Measurements from ENCODE around the gene PELI1.
A peak's percentile ranks its signal among the peaks of the same experiment; 100 is the strongest.
"Not testable (repeated sequence)": the region's sequence is repeated elsewhere in the genome, so short reads cannot be mapped to it uniquely, and the experiment has no call there.

The PELI1 gene

GRCh38 chr2:64086347-64087082 lies 57.7 kb downstream of the PELI1 start:
- DNase-seq (ENCODE audit: low read depth in 2 of 2), result no peak

DNA sequence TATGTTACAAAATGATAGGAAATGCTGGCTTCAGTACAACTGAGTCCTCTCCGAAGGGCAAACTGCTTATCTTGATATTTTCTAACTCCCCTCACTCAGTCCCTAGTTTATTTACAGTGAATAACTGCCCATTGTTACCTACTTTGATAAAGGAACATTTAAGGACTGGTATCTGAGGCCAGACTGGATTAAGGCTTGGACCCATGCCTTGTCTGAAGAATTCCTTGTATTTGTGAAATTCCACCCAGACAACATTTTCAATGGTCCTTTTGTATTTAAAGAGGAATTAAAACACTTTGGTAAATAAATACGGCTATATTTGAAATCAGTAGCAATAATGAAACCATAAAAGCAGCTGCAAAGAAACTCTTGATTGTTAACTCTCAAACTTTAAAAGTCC lies 58.3 kb downstream of the PELI1 start:
- no peak for DNase-seq (ENCODE audit: low read depth in 2 of 2)

DNA sequence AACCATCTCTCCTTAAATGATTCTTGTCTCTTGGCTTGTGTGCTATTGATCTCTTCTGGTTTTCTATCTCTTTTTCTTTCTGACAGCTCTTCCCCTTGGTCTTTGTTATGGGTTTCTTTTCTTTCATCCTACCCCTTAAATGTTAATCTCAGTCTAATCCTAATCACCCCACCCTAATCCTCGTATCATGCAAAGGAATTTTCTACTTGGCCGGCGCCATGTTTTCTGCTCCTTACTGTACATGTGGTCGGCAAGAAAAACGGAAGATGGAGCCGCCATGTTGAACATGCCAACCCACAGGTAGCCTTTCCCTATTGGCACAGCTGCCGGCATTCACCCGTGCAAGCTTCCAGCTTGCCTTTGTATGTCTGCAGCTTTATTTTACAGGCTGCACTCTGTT lies 63.2 kb downstream of the PELI1 start:
- DNase-seq (ENCODE audit: low read depth in 2 of 2), result no peak

DNA sequence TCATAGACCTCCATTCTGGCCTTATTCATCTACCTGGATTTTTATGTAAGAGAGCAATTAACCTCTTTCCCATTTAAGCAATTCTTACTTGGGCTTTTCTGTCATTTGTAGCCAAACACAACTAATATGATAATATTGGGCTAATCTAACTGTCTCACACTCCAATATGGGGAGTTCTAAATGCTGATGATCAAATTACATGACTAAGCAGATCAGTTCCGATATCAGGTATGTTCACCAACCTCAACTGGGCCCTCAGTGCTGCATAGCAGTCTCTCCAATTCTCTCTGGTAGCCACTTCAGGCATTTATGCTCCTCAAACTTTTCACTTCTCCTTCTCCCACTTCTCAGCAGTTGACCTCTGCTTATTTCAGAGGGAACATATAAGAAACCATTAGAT lies 64.0 kb downstream of the PELI1 start:
- no peak for DNase-seq (ENCODE audit: low read depth in 2 of 2)

DNA sequence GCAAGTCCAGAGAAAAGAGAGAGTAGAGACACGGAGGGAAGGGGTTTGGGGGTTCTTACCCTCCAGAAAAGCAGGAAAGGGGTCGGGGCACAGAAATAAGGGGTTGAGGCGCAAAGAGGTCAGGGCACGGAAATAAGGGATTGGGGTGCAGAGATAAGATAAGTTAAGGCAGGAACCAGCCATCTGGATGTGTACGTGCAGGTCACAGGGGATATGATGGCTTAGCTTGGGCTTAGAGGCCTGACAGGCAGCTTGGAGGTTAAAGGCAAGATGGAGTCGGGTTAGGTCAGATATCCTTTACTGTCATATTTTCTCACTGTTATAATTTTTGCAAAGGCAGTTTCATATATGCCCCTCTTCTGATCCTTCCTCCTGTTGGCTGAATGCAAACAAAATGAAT lies 64.5 kb downstream of the PELI1 start:
- not testable (repeated sequence) for DNase-seq (ENCODE audit: low read depth in 2 of 2)

DNA sequence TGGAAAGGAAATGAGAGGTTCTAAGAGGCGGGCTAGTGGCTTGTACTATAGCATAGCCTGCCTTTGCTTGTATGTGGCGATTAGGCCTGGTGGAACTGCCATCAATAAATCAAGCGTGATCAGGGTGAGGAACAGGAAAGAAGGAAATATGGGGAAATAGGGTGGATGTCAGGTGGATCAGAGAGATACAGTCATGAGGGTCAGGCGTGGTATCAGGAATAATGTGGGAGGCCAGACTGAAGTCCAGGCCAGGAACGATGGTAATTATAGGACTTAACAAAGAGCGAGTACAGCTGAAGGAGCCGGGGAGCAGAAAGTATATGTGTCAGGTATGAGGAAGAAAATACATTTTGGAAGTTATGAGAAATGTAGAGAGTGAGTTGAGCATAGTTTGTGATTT lies 67.4 kb downstream of the PELI1 start:
- DNase-seq (ENCODE audit: low read depth in 2 of 2), result not testable (repeated sequence)

DNA sequence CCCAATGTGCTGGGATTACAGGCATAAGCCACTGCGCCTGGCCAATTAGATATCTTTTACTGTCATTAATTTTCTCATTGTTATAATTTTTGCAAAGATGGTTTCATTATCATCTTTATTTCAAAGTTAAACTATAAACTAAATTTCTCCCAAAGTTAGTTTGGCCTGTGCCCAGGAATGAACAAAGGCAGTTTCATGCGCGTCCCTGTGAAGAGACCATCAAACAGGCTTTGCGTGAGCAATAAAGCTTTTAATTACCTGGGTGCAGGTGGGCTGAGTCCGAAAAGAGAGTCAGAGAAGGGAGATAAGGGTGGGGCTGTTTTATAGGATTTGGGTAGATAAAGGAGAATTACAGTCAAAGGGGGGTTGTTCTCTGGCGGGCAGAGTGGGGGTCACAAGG lies 69.6 kb downstream of the PELI1 start:
- DNase-seq (ENCODE audit: low read depth in 2 of 2), result not testable (repeated sequence)

DNA sequence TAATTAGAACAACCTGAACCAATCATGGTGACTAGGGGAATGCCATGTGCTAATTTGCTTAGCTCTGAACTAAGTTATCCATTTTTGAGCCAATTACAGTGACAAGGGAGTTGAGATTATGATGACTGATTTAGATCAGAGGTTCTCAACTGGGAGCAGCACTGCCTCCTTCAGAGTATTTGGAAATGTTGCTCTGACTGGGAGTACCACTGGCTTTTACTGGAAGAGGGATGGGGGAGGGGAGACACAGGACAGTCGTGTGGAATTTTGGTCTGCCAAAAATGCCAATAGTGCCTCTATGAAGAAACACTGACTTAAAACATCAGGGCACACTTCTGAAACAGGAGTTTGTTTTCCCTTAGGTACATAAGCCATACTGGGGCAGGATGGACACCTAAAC lies 76.9 kb downstream of the PELI1 start:
- DNase-seq (ENCODE audit: low read depth in 2 of 2), result no peak

DNA sequence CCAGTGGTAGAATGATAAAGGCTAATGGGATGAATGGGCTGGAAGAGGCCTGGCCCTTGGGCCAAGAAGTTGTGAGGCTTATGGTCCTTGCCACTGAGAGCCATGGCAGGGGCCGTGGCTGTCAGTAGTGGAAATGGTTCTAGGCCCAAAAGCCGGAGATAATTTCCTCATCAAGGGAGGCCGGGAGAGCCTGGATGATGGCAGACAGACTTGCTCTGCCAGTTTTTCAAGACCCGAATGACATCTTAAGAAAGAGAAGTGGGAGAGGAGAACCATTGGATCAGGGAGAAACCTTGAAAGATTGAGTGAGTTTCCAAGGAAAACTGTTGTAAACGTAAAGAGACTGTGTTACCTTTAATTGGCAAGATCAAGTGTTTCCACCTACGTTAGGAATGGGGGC lies 78.7 kb downstream of the PELI1 start:
- DNase-seq (ENCODE audit: low read depth in 2 of 2), result no peak

DNA sequence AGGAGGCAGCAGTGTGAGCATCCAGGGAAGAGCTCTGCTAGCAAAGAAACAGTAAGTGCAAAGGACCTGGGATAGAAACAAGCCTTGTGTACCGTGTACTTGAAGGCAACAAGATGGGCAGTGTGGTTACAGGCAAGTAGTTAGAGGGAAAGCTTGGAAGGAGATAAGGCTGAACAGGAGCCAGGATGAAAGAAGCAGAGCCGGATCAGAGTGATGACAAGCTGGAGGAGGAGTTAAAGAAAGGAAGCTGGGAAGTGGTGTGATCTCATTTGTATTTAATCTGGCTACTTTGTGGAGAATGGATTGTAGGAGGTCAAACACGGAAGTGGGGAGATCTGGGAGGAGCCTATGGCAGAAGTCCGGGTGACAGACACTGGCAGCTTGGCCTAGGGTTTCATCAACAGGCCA lies 80.3 kb downstream of the PELI1 start:
- peak; percentile 8 to 20 for DNase-seq (ENCODE audit: low read depth in 2 of 2)

GRCh38 chr2:64063454-64063853 lies 80.8 kb downstream of the PELI1 start:
- DNase-seq (ENCODE audit: low read depth in 2 of 2), result no peak

DNA sequence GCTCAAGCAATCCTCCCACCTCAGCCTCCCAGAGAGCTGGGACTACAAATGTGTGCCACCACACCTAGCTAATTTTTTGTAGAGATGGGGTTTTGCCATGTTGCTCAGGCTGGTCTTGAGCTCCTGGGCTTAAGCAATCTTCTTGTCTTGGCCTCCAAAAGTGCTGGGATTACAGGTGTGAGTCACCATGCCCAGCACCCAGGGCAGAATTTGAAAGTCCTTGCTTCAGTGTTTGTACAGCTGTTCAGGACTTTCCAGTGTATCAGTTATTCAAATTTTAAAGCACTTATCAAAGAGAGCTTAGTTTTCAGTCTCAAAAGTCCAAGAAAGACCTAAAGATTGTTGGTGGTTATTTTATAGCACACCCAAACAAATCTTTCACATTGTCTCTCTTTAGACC lies 81.4 kb downstream of the PELI1 start:
- DNase-seq (ENCODE audit: low read depth in 2 of 2), result peak; percentile 5 to 16

DNA sequence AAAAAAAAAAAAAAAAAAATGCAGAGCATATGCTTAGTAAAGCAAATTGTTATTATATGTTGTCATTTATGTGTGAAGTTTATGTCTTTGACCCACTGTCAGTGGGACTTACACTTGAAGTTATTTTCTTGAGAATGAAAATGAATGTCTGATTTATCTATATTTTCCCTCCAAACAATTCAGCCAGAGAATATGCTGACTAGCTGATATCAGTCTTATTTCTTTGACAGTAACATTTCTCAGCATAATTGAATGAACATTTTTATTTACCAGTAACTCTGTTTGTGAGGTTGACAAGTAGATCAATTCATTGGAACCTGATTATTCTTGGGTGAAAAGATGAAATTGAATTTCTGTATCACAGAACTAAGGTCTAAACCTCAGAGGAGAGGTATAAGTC lies 85.0 kb downstream of the PELI1 start:
- DNase-seq (ENCODE audit: low read depth in 2 of 2), result no peak

DNA sequence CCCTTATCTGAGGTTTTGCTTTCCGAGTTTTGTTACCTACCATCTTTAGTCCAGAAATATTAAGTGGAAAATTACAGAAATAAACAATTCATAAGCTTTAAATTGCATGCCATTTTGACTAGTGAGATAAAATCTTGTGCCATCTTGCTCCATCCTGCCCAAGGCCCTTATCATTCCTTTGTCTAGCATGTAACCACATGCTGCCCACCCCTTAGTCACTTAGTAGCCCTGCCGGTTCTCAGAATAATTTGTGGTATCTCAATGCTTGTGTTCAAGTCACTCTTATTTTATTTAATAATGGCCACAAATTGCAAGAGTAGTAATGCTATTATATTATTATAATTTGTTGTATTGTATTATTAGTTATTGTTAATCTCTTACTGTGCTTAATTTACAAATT lies 88.2 kb downstream of the PELI1 start:
- DNase-seq (ENCODE audit: low read depth in 2 of 2), result no peak

DNA sequence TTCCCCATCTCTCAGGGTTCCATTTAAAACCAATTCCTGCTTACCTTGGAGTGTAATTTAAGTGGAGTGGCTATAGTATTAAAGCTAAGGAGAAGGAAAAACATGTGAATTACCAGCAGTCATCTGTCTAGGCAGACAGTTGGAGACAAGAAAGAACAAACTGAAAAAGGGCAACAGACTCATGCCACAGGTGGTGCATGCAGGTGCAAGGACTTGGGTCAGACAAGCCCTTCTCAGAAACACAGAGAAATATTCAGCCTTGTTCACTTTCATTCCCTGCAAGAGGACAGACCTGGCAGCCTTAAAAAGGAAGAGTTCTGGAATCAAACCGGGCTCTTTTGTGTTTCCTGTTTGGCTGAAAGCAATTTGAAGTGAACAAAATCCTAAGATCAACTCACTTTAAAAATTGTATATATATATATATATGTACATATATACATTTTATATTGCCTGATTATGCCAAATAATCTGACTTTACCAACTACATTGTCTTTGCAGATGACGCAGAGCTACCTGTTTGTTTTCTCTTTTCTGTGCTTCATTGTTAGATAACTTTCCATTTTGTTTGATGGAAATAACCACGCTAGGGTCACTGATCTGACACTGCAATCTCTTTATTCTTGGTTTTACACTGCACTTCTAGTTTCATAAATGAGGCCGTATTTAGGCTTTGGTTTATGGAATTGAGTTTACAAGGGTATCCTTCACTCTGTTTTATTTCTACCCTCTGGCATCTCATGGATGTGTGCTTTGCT lies 89.9 kb downstream of the PELI1 start:
- DNase-seq (ENCODE audit: low read depth in 2 of 2), result no peak

- DNase-seq (ENCODE audit: low read depth in 2 of 2), result no peak
These were observed 91.6 kb downstream of the PELI1 start for GRCh38 chr2:64052463-64053241.

GRCh38 chr2:64049633-64050220 lies 94.5 kb downstream of the PELI1 start:
- DNase-seq (ENCODE audit: low read depth in 2 of 2), result peak; percentile 43 to 44

DNA sequence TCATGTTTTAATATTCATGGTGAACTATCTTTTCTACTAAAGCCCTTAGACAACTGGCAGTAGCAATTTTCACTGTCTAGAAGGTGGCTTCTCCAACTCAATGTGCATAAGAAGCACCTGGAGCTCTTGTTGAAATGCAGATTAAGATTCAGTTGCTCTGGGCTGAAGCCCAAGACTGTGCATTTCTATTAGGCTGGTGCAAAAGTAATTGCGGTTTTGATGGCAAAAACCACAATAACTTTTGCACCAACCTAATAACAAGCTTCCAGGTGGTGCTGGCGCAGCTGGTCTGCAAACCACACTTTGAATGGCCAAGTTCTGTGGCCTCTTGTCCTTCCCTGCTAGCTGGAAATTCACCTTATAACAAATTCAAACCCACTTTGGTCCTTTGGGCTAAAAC lies 98.3 kb downstream of the PELI1 start:
- DNase-seq (ENCODE audit: low read depth in 2 of 2), result no peak
